Left cardiac atrium (tissue), 4 donors: ENCODE data around the gene ANO4. TPM values are rescaled to one million over a fixed set of nuclear protein-coding genes. Genes with fewer than 3 reads are reported as not detected.

Source experiments
- ATAC-seq, 2 donors: fragments of 200-7000 bp; cut with Tn5 transposase; one replicate each; pipeline ENCODE4 v1.9.1; 2020; ENCODE audit warnings: mild to moderate bottlenecking in 2 of 2, moderate library complexity in 2 of 2
- DNase-seq: peaks from one replicate; pipeline ENCODE4 v3.0.0-alpha.2; 2020
- intact Hi-C, 2 donors: fragments of 100-400 bp; cut with DNase I; formaldehyde crosslinking; loops; one replicate each; pipeline versions ENCODE4 v1.14.1 to v1.15.1; 2022 to 2023
- long read RNA-seq: library from polyadenylated mRNA; unstranded; transcript quantifications from one replicate; pipeline ENCODE4 v2.0.0, GENCODE V29; 2021
- total RNA-seq, 2 donors: library from RNA; stranded (reverse); fragmentation: NEBNext Ultra II Directional; extraction: Animal tissue kit (Norgen Biotek cat#: 25700); gene quantifications; one replicate each; pipeline ENCODE4 v1.2.1, GENCODE V29; 2021
- donor health status: DM: no; HTN: yes; CAD: no.
- donor health status: DM: no; HTN: yes; CAD: no; lungs with severe emphysema.
- donor health status: DM: yes; HTN: yes; CAD: no.
- donor health status: Dilated cardiomyopathy.

Gene ANO4
- total RNA-seq: under 1 TPM; 0.29 to 0.71 TPM
- long read RNA-seq: 0 reads

DNA sequence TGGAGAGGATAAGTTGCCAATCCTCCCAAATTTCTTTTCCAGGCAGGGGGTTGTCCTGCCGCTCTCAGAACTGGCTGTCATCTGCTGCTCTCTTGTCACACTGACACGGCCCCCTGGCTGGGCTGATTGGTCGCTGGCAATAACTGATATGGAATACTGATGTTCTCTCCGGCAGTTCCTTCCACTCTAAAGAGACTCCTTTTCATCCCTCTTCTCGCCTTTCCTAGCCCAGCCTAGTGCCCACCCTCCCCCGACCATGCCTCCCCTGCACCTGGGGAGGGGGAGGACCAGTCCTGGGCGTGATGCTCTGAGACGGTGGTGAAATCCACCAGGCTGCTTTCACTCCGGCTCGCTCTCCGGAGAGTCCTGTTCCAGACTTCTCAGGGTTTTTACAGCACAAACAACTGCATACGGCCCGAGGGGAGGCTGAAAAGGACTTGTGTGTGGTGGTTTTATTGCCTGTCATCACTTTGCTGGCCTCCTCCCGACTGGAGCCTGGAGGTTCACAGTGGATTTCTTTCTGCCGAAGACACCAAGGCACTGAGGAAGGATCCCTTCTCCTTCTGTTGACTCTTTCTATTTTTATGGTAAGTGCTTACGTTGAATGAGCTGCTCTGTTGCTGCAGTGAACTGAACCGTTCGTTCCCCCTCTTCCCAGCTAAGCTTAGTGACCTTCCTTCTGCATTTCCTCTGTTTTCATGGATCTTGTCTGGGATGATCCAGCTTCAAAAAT lies at the start of gene ANO4:
ANO4 (plus strand) TSS at position 336 of the 733 bp plus-strand sequence. CDS start 107,010 bp downstream, outside the sequence.
- ATAC-seq (peak in 1 of 2 donors; percentile 17), DNase-seq (no peak)
- intact Hi-C loops: no loop called here

DNA sequence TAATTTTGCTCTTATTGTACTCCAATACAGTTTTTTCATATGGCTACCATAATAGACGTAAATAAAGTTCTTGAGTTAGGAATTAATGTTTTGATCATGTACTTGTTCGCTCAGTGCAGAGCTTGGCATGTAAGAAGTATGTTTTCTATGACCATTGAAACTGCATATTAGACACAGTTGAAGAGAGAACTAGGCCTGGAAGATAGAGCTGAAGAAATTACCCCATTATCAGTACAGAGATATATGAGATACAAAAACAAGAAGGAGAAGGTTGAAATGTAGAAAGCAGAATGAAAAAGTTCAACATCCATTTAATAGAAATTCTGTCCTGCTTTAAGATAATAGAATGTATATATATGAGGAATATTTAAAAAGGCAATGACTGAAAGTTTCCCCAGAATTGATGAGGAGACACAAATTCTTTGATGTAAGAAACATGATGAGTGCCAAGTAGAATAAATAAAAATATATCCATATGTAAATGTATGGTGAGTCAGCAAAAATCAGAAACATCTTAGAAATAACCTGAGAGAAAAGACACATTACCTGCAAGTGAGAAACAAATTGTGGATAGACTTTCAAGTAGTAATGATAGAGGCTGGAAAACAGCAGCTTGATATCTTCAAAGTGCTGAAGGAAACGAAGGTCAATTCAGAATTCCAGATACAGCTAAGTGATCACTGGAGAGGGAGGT lies 49.1 kb upstream of the ANO4 start:
- DNase-seq: no peak
- ATAC-seq: no peak
- intact Hi-C loops: no loop called here

DNA sequence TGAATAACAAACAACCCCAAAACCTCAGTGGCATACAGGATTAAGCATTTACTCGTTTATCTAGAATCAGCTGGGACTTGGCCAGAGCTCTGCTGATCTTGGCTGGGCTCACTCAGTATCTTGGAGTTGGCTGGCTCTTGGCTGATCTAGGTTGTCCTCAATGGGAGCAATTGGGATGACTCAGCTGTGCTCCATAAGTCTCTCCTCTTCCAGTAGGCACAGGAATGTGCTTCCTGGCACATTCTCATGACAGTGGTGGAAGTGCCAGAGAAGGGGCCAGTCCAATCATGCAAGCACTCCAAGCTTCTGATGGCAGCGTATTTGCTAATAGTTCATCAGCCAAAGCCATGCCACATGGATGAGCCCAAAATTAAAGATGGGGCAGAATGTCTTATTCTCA lies 41.7 kb upstream of the ANO4 start:
- intact Hi-C loops: no loop called here
- ATAC-seq (no peak), DNase-seq (no peak)

DNA sequence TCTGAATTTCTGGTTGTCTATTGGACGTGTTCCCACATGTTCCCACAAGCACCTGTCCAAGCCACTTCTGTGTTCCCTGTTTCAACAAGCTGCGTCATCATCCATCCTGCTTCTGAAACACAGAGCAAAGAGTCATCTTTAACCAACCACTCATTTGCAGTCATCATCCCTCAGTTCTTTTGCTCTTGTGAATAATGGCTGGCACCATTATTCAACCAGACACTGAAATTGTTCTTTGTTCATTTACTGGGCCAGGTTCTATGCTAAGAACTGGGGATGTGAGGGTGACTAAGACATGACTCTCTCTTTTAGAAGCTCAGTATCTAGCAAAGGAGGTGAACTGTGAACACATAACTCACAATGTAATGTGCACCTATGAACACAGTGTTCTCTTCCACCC lies 40.7 kb upstream of the ANO4 start:
- intact Hi-C loops: no loop called here
- ATAC-seq: no peak

DNA sequence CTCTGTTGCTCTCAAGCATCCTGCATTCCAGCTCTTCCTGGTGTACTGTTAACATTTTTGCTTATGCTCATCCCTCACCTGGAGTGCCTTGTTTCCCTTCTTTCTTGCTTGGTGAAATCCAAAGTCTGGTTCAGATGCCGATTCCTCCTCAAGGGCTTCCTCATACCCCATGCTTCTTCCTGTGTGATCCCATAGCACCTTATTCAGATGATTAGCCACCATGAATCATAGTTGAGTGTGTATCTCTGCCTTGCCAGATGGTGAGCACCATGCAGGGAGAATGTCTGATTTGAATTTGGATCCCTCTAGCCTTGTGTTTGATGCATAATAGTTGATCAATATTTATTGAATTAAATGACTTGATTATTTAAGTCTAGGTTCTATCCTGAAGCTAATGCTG lies 39.4 kb upstream of the ANO4 start:
- DNase-seq (no peak), ATAC-seq (no peak)
- intact Hi-C loops: no loop called here

More for the DNA sequence above, 40.7 kb upstream of the ANO4 start:
- DNase-seq: no peak

DNA sequence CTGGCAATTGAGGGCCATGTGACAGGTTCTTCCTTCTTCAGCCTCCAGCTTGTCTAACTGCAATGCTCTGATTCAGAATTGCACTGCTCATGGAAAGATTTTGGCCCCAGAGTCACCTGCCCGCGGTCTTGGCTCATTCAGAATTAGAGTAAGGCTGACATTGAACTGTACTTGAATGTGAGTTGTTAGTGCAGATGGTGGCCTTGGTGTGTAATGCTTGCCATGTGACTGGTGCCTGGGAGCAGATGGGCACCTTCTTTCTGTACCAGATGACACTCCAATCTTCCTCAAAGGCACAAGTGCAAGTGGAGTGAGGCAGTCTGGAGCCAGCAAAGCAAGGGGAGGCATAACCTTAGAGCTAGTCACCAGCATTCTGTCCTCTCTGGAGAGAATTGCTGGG lies 36.5 kb upstream of the ANO4 start:
- ATAC-seq: no peak
- DNase-seq: no peak
- intact Hi-C loops: no loop called here

DNA sequence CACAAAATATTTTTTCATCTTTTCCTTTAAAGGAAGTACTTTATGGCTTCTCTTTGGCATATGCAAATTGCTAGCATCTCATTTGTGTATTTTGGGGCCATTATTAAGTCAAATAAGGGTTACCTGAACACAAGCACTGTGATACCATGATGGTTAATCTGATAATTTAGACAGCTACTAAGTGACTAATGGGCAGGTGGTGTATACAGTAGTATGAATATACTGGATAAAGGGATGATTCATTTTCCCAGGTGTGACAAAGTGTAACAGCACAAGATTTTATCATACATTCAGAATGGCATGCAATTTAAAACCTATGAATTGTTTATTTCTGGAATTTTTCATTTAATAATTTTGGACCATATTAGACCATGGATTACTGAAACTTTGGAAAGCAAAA lies 27.2 kb upstream of the ANO4 start:
- DNase-seq: no peak
- no peak for ATAC-seq
- intact Hi-C loops: no loop called here

DNA sequence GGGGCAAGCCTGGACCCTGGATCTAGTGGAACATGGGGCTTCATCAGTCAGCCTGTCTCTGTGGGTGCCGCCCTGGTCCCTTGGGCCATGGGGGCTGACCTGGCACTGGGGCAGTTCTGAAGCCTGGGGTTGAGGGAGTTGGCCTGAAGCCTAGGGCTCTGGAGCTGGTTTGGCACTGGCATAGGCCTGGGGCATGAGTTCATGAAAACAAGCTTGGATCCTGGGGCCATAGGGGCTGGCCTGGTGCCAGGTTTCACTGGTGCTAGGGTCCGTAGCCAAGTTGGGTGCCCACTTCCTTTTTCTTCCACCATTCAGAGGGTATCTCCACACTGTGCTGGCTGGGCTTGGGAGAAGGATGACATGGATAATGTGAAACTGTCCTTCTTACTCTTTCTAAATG lies 26.6 kb upstream of the ANO4 start:
- DNase-seq (no peak), ATAC-seq (no peak)
- intact Hi-C loops: no loop called here

DNA sequence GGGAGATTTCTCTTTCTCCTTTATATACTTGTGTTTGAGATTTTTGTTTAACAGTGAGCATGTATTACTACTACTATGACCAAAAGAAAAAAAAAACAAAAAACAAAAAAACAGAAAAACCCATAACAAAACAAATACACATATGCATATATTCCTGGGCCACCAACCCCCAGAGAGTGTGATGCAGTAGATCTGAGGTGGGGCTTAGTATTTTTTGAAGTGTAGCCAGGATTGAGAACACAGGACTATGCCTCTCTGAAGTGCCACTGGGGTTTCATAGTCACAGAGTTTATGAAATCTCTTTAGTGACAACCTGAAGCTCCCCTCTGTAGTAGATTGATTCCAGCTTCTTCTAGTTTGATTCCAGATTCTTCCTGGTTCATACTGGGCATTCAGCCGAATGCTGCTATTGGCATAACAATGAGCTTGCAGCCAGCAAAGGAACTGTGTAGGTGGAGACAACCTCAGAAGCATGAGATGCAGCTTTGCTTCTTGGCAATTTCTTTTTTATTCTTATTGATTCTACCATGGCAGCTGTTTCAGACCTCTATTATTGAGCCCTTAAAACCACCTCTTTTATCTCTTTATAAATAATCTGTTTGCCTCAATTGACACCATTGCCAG lies 15.5 kb upstream of the ANO4 start:
- ATAC-seq (no peak), DNase-seq (no peak)
- intact Hi-C loops: no loop called here

DNA sequence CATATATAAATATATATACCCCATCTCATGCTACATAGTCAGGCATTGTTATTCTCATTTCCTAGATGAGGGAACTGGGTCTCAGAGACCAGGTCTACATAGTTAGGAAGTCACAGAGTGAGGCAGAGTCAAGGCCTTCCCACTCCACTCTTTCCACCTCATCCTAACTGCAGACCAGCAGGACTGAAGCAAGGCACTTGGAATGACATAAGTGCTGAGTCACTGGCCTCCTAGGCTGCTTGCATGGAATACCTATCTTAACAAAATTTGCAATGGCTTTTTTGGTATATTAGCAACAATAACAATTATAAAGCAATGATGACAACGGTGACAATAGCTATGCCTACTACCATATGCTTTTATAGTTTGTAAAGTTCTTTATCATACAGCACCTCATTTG lies 5.4 kb upstream of the ANO4 start:
- DNase-seq (no peak), ATAC-seq (no peak)
- intact Hi-C loops: no loop called here

DNA sequence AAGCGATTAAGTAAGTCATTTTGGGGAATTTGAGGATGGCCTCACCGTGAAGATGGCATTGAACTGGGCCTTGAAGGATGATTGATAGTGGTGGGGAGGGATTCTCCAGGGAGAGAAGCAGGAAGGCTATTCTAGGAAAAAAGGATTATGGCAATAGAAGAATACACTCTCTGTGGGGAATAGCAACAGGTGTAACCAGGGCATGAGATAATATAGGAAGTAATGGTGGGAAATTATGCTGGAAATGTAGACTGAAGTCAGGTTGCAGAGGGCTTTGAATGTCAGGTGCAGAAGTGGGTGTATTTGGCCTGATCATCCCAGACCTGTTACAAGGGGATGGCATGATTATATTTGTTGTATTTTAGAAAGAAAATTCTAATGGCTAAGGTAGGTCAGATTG lies 4.6 kb upstream of the ANO4 start:
- DNase-seq (no peak), ATAC-seq (no peak)
- intact Hi-C loops: no loop called here

DNA sequence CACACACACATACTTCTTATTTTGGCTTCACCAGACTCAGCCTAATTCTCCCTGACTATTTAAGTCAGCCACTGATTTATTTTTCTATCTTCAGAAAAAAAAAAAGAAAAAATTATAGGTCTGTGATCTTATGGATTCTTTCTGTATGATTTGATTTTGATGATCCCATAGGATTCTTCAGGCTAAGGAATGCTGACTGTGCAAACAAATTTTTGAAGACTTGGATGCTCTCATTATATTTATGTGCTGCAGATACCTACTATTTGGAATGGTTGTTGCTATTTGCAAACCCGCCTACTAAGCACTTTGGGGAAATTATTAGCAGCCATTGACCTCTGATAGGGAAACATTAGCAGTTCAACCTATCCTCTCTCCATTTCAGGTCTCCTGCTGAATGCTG lies 4.0 kb upstream of the ANO4 start:
- ATAC-seq (no peak), DNase-seq (no peak)
- intact Hi-C loops: no loop called here

DNA sequence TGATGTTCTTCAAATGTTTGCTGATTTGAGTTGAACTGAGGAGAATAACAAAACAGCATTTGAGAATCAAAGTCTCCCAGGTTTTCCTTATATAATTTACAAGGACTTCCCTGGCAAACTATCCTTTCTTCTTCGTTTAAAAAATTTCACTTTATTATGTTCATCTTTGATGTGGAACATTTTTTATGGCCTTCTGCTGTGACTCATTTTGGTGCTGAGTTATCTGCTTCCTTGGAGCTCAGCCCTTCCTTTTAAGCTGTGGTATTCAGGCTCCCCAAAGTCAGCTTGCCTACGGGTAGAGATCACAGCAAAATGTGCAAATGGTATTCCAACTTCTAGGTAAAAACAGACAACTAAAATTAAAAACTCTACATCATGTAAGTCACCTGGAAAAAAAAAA lies 1.4 kb upstream of the ANO4 start:
- DNase-seq: no peak
- ATAC-seq: peak in 1 of 2 donors; percentile 58
- intact Hi-C loops: no loop called here

DNA sequence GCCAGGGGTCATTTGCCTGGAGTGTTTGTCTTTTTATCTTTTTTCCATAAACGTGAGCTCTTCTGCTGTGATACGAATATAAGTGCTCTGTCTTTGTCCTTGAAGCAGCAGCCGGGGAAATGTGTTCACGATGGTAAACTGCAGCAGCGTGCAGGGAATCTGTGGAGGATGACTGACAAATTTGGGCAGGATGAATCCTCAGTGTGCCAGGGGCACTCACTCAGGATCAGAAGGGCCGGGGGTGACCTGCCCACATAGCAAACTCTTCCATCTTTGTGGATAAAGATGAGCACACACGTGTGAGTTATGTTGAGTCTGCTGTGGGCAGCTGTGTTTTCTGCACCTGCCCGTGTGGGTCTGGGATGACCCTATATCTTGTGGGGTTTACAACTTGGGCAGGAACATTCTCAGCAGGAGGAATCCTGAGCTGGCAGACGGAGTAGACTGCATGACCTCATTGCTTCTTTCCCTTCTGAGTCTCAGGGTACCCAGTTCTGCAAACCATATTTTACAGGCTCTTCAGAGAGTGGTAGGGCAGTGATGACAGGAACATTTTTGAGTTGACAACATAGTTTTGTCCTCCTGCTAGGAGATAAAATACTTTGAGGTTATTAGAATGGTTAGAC lies 711 bp downstream of the ANO4 start:
- intact Hi-C loops: no loop called here
- DNase-seq (no peak), ATAC-seq (no peak)

DNA sequence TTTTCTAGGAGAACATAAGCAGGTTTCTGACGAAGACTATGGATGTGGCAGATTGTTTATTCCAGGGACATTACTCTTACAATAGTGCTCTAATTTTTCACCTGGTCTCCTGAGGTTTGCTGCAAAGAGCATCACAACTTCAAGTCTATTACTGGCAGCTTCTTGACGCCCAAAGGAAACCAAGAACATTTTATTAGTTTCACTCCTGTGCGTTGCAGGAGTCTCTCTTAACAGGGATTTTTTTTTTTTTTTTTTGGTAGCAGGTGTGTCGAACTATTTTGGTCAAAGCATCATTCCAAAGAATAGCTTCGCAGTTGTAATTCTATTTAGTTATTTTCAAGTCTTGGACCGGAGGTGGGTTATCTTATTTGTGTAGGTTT lies 1.2 kb downstream of the ANO4 start:
- no peak for DNase-seq
- ATAC-seq: no peak
- intact Hi-C loops: no loop called here

DNA sequence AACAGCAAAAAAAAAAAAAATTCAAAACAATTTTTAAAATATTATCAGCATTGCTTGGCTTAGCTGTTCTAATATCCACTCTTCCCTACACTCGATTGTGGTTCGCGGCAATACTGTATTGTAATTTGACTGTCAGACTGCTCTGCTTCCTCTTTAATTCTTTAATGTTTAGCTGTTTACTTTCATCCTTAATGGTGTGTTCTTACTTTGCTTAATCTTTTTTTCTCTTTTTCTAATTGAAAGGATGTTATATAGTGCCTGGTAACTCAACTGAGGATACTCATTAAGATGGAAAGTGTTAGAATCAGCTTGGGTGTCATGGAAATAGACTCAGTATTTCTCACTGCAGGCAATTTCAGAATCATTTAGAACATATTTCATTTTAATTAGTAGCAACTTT lies 2.0 kb downstream of the ANO4 start:
- intact Hi-C loops: no loop called here
- DNase-seq: no peak
- no peak for ATAC-seq

DNA sequence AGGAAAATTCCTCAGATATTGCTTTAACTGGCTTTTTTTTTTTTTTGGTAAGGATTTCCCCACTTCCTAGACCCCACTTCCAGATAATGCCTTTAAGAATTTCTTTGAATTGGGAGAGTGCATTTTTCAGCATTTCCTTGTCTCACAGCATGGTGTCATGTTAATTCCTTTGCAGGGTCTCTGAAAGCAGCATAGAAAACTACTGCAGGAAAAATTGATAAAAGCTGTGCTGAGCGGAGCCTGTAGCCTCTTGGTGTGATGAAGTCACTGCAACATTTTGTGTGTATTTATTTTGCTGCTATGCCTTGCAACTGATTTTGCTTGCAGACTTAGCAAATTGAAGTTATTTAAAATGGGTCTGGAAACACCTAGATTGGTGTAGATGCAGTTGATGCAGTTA lies 2.7 kb downstream of the ANO4 start:
- DNase-seq (no peak), ATAC-seq (no peak)
- intact Hi-C loops: no loop called here

DNA sequence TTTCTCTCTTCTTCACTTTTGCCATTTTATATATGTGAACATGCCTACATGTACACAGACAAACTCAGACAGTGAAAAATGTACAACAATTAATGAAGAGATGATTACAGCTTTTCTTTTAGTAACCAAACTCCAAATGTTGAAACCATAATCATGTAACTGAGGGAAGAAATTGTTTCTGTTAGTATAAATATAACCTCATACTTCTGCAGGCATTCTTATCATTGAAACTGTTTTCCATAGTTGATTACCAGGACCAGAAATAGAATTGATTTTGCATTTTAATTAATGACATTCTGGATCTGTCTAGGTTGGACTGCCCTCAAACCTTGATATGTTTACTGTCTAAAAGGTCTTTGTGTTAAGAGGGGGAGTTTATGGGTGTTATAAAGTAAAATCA lies 3.2 kb downstream of the ANO4 start:
- no peak for DNase-seq
- no peak for ATAC-seq
- intact Hi-C loops: no loop called here

DNA sequence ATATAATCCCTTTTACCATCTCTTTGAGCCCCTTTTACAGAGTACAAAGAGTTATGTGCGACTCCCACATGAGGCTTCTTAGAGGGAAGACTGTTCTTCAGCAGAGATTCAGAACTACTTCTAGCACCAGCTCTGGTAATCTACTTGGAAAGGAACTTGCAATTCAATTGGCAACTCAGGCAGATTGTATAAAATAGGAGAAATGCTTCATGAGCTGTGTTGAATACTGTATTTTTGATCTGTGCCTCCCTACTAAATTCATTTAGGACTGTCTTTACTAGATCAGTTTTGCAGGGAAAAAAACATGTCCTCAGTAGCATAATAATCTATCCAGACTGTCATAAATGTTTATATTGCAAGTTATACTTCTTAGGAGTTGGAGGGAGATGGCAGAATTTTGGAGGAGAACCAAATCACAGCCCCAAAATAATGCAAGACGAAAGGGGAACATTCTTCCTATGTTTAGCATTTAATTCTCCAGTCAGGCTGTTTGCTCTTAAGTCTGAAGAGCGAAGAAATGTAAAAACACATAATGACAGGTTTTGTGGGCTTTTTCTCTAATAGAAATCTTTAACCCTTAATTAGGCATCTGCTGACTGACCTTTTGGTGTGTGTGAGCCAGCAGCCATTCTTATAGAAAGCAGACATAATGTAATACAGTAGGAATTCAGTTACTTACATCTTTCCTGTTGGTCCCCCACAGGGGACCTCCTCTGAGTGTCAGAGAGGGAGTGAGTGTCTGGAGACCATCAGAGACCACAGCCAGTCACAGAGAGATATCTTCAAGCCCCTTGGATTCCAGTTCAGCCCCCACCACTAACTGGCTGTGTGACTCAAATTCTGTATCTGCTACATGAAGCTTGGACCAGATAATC lies 3.9 kb downstream of the ANO4 start:
- ATAC-seq (no peak), DNase-seq (no peak)
- intact Hi-C loops: no loop called here
